ENCODE measurements around the gene RCAN2. TPM values are rescaled to one million over a fixed set of nuclear protein-coding genes. Genes with fewer than 3 reads are reported as not detected.

RCAN2 gene
- total RNA-seq, 1 donor from 2014 or later: 9.0 TPM

GRCh38 chr6:46329568-46329967, 161.7 kb downstream of the RCAN2 start:
- no peaks in the 10 kb centered on the region for H3K9me3 ChIP-seq
- ATAC-seq: no peak
- intact Hi-C loops (cut with DNase I): no loop called here

GRCh38 chr6:46327779-46328178, 163.5 kb downstream of the RCAN2 start:
- intact Hi-C loops (cut with DNase I): no loop called here
- Histone ChIP-seq H3K9me3 (no peaks in the 10 kb centered on the region), H3K27me3 (ENCODE audit: low read depth) (no peaks in the 10 kb centered on the region), H3K36me3 (no peaks in the 10 kb centered on the region), H3K27ac (no peak overlapping the region), H3K4me1 (no peaks in the 10 kb centered on the region), H3K4me3 (no peak overlapping the region)
- no peak for TF ChIP-seq CTCF (IDR thresholded peaks at IDR 0.05)
- DNase-seq (no peak), ATAC-seq (no peak)

More at GRCh38 chr6:46329568-46329967, 161.7 kb downstream of the RCAN2 start:
- no peak overlapping the region for H3K27ac ChIP-seq
- DNase-seq: no peak
- H3K36me3 ChIP-seq: no peaks in the 10 kb centered on the region
- no peaks in the 10 kb centered on the region for H3K27me3 ChIP-seq (ENCODE audit: low read depth)
- no peaks in the 10 kb centered on the region for H3K4me1 ChIP-seq
- H3K4me3 ChIP-seq: no peak overlapping the region
- TF ChIP-seq CTCF (IDR thresholded peaks at IDR 0.05): no peak

- intact Hi-C loops (cut with DNase I): no loop called here
- no peak overlapping the region for H3K27ac ChIP-seq
- H3K4me3 ChIP-seq: no peak overlapping the region
- no peaks in the 10 kb centered on the region for H3K4me1 ChIP-seq
- no peaks in the 10 kb centered on the region for H3K27me3 ChIP-seq (ENCODE audit: low read depth)
- ATAC-seq: peak; percentile 36 to 52
- peak; percentile 41 for DNase-seq
- TF ChIP-seq CTCF (IDR thresholded peaks at IDR 0.05): no peak
- no peaks in the 10 kb centered on the region for H3K9me3 ChIP-seq
- H3K36me3 ChIP-seq: no peaks in the 10 kb centered on the region
Observed at GRCh38 chr6:46325561-46326530, 165.4 kb downstream of the RCAN2 start.

- Histone ChIP-seq H3K4me3 (no peak overlapping the region), H3K36me3 (no peaks in the 10 kb centered on the region), H3K27me3 (ENCODE audit: low read depth) (no peaks in the 10 kb centered on the region), H3K9me3 (no peaks in the 10 kb centered on the region), H3K4me1 (no peaks in the 10 kb centered on the region), H3K27ac (no peak overlapping the region)
- no peak for TF ChIP-seq CTCF (IDR thresholded peaks at IDR 0.05)
- DNase-seq: no peak
- ATAC-seq: no peak
- intact Hi-C loops (cut with DNase I): no loop called here
Observed at GRCh38 chr6:46324706-46325105, 166.5 kb downstream of the RCAN2 start.

- Histone ChIP-seq H3K36me3 (no peaks in the 10 kb centered on the region), H3K4me1 (no peaks in the 10 kb centered on the region), H3K4me3 (no peak overlapping the region), H3K9me3 (no peaks in the 10 kb centered on the region), H3K27me3 (ENCODE audit: low read depth) (no peaks in the 10 kb centered on the region), H3K27ac (no peak overlapping the region)
- DNase-seq: no peak
- TF ChIP-seq CTCF (IDR thresholded peaks at IDR 0.05): no peak
- intact Hi-C loops (cut with DNase I): no loop called here
- no peak for ATAC-seq
Observed at GRCh38 chr6:46323966-46324622, 167.2 kb downstream of the RCAN2 start.
